B cell (primary cell): ENCODE measurements around the gene RERE. TPM values are rescaled to one million over a fixed set of nuclear protein-coding genes. Genes with fewer than 3 reads are reported as not detected.

ENCODE experiments used
- ATAC-seq: fragments of 200-7000 bp; cut with Tn5 transposase; one replicate; pipeline ENCODE4 v1.10.0; 2021; ENCODE audit warnings: low read depth, mild to moderate bottlenecking, moderate number of reproducible peaks, moderate library complexity
- CTCF ChIA-PET: fragments of 350-600 bp; sonication (Branson Sonifier 250); formaldehyde crosslinking; loops from one replicate; lab custom pipeline; 2021; ENCODE audit warnings: antibody characterized with exemption, inconsistent platforms; lab: Charles Lee
- POLR2A ChIA-PET: fragments of 350-600 bp; sonication (Branson Sonifier 250); formaldehyde crosslinking; loops from one replicate; lab custom pipeline; 2021; ENCODE audit warnings: antibody characterized with exemption; lab: Charles Lee
- DNase-seq: peaks from one replicate; pipeline ENCODE4 v3.0.0; 2013
- H2AFZ ChIP-seq: 2 replicates; pipeline ENCODE4 v1.6.1; 2012; ENCODE audit warnings: mild to moderate bottlenecking, low read depth, low read length; ENCODE audit not compliant: insufficient read depth, poor library complexity, severe bottlenecking
- H3K27ac ChIP-seq, 2 donors: 1 replicate in 1 of 2; 2 replicates in 1 of 2; pipeline ENCODE4 v1.5.1; 2012 to 2013; ENCODE audit warnings: low read length in 2 of 2, mild to moderate bottlenecking in 2 of 2, moderate library complexity in 1 of 2
- H3K27me3 ChIP-seq, 4 experiments: fragments of 200-600 bp in 1 of 4; sonication (generic) in 1 of 4; replicated peaks in 1 of 4; 1 replicate in 2 of 4; 2 replicates in 2 of 4; pipeline versions ENCODE4 v1.6.1 to v1.7.0; 2013 to 2016; ENCODE audit warnings: low read length in 3 of 4, mild to moderate bottlenecking in 2 of 4, mixed read lengths in 1 of 4, moderate library complexity in 1 of 4; ENCODE audit not compliant: insufficient read depth in 4 of 4, control insufficient read depth in 3 of 4; ENCODE audit errors: control extremely low read depth in 1 of 4
- H3K36me3 ChIP-seq, 2 experiments: replicated peaks in 1 of 2; 1 replicate in 1 of 2; 2 replicates in 1 of 2; pipeline versions ENCODE4 v1.6.1 to v1.7.1; 2013; ENCODE audit warnings: low read length in 1 of 2; ENCODE audit not compliant: insufficient read depth in 2 of 2, control insufficient read depth in 1 of 2; ENCODE audit errors: control extremely low read depth in 1 of 2, extremely low read depth in 1 of 2
- H3K4me1 ChIP-seq, 2 donors: fragments of 200-600 bp in 1 of 2; sonication (generic) in 1 of 2; 1 replicate in 1 of 2; 2 replicates in 1 of 2; pipeline versions ENCODE4 v1.5.1 to v1.6.1; 2013 to 2017; ENCODE audit warnings: low read length in 2 of 2; ENCODE audit not compliant: control insufficient read depth in 2 of 2, insufficient read depth in 2 of 2
- H3K4me2 ChIP-seq: replicated peaks from 2 replicates; pipeline ENCODE3; 2012; ENCODE audit warnings: mild to moderate bottlenecking, low read depth, low read length; ENCODE audit not compliant: poor library complexity, severe bottlenecking
- H3K4me3 ChIP-seq, 5 experiments: fragments of 200-600 bp in 1 of 5; sonication (generic) in 1 of 5; 1 replicate in 3 of 5; 2 replicates in 2 of 5; pipeline versions ENCODE4 v1.5.1 to v1.7.0; 2011 to 2016; ENCODE audit warnings: low read length in 4 of 5, mild to moderate bottlenecking in 4 of 5, low read depth in 2 of 5, control low read depth in 1 of 5, moderate library complexity in 1 of 5; ENCODE audit not compliant: insufficient read depth in 1 of 5; ENCODE audit errors: control extremely low read depth in 1 of 5, extremely low read depth in 1 of 5
- H3K79me2 ChIP-seq: fragments of 200-600 bp; sonication (generic); one replicate; pipeline ENCODE4 v1.6.0; 2016; ENCODE audit warnings: low read length; ENCODE audit not compliant: control insufficient read depth, insufficient read depth
- H3K9ac ChIP-seq: fragments of 200-600 bp; sonication (generic); 2 replicates; pipeline ENCODE4 v1.6.1; 2017; ENCODE audit warnings: mild to moderate bottlenecking, low read length, moderate library complexity
- H3K9me3 ChIP-seq, 3 donors: one replicate each; pipeline versions ENCODE4 v1.6.1 to v1.7.1; 2013; ENCODE audit warnings: low read length in 2 of 3; ENCODE audit not compliant: control insufficient read depth in 2 of 3, insufficient read depth in 1 of 3; ENCODE audit errors: control extremely low read depth in 1 of 3
- H4K20me1 ChIP-seq: 2 replicates; pipeline ENCODE4 v1.6.0; 2012; ENCODE audit warnings: mild to moderate bottlenecking, low read length; ENCODE audit not compliant: insufficient read depth, control insufficient read depth, poor library complexity, severe bottlenecking
- H3K27ac Mint-ChIP-seq: one replicate; pipeline ENCODE4 v1.8.0; 2021; ENCODE audit warnings: mixed read lengths
- H3K27me3 Mint-ChIP-seq: one replicate; pipeline ENCODE4 v1.8.0; 2021; ENCODE audit warnings: mixed read lengths
- H3K4me1 Mint-ChIP-seq: one replicate; pipeline ENCODE4 v1.8.0; 2021; ENCODE audit warnings: mixed read lengths
- H3K4me3 Mint-ChIP-seq: one replicate; pipeline ENCODE4 v1.8.0; 2021; ENCODE audit warnings: mixed read lengths
- H3K9me3 Mint-ChIP-seq: one replicate; pipeline ENCODE4 v1.8.0; 2022; ENCODE audit warnings: mixed read lengths; ENCODE audit not compliant: insufficient read depth
- EZH2 ChIP-seq: IDR thresholded peaks from 2 replicates; pipeline ENCODE4 v1.6.1; 2012; ENCODE audit warnings: borderline replicate concordance, low read depth, mild to moderate bottlenecking, moderate library complexity, low read length; ENCODE audit not compliant: insufficient read depth, poor library complexity, severe bottlenecking
- WGBS: methylation state at CpG from one replicate; pipeline ENCODE4 v1.1.5; 2013; ENCODE audit warnings: missing lambda C conversion rate; ENCODE audit not compliant: insufficient coverage; 5-methylcytosine and 5-hydroxymethylcytosine counted together
- intact Hi-C: fragments of 100-400 bp; cut with micrococcal nuclease; formaldehyde crosslinking; loops from one replicate; pipeline ENCODE4 v1.10.0; 2022
- polyA plus RNA-seq: library from polyadenylated mRNA; depleted of rRNA; stranded (reverse); fragments of >200 nt; gene quantifications from 2 replicates; pipeline ENCODE4 v1.2.3, GENCODE V29; 2012
- total RNA-seq, 2 donors: library from RNA; stranded (reverse); fragments of 120-200 nt in 1 of 2; gene quantifications; 1 replicate in 1 of 2; 2 replicates in 1 of 2; pipeline versions ENCODE4 v1.2.3 to v1.2.4, GENCODE V29; 2013 to 2022
- TF ChIP-seq, protein P1 (sequence below): fragments of 200-600 bp; IDR thresholded peaks from one replicate; pipeline ENCODE4 v1.8.0; 2022; ENCODE audit warnings: antibody characterized with exemption, mild to moderate bottlenecking

RERE gene
- total and polyA plus RNA-seq, 2 donors (not counting 1 experiment from before 2014, with no cell fraction given): 27.3 to 132 TPM

DNA sequence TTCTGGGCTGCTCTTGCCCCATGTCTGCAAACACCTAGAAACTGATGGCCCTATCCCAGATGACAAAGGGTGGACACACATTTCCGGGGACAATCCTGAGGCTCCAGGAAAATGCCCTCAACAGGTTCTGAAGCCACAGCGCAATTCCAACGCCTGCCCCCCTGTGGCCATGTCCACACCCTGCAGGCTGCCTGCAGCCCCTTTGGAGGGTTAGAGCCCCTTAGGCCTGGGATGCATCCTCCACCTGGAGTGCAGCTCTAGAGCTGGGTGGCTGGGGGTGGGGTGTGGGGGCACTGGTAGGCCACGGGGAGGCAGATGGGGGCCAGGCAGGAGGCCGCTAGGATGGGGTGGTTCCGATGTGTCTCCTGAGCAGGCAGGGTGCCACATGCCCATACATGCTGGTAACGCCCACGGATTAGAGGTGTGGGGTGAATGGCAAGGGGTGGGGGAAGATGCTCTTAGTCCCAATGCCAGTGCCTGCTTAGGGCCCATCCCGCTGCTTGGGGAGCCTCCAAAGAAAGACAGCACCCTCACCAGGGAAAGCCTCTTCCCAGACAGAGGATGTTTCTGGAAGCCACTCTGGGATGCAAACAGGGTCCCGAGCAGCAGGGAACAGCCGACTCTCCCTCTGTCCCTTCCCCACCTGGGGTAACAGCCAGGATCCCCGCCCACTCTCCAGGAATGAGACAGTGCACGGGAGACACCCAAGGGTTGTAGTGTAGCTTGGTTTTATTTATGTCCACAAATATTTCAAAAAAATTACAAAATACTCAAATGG, 465.6 kb downstream of the RERE start:
- ChIA-PET POLR2A (interaction anchor here (0.6 kb wide), 1 partner anchor 45 kb away, joined by 3 read pairs; no protein-coding TSS in a partner anchor), CTCF (interaction anchor here (0.9 to 8.5 kb wide), 8 partner anchors 15 to 369 kb away, joined by 3 to 182 read pairs (median 7); no protein-coding TSS in a partner anchor)
- Mint-ChIP-seq H3K27ac (no peak overlapping the region), H3K4me3 (no peak overlapping the region), H3K9me3 (no peaks in the 10 kb centered on the region), H3K27me3 (peaks cover 3% of the 10 kb centered on the region), H3K4me1 (peaks cover 4% of the 10 kb centered on the region)
- Histone ChIP-seq H3K27me3 (peaks cover 0 to 3% (median 0%) of the 10 kb centered on the region in 4 experiments), H3K4me1 (peaks cover 3% of the 10 kb centered on the region in 2 donors), H3K4me3 (no peak overlapping the region), H3K4me2 (no peak overlapping the region), H3K9ac (no peak overlapping the region), H3K9me3 (no peaks in the 10 kb centered on the region), H3K27ac (no peak overlapping the region), H2AFZ (no peak overlapping the region), H3K36me3 (peaks cover 0 to 42% of the 10 kb centered on the region in 2 experiments), H4K20me1 (peaks cover 21% of the 10 kb centered on the region), H3K79me2 (no peaks in the 10 kb centered on the region)
- 85% methylated on average over 6 of the region's 13 CpGs for WGBS
- no peak for TF ChIP-seq EZH2
- TF ChIP-seq, protein P1, sequence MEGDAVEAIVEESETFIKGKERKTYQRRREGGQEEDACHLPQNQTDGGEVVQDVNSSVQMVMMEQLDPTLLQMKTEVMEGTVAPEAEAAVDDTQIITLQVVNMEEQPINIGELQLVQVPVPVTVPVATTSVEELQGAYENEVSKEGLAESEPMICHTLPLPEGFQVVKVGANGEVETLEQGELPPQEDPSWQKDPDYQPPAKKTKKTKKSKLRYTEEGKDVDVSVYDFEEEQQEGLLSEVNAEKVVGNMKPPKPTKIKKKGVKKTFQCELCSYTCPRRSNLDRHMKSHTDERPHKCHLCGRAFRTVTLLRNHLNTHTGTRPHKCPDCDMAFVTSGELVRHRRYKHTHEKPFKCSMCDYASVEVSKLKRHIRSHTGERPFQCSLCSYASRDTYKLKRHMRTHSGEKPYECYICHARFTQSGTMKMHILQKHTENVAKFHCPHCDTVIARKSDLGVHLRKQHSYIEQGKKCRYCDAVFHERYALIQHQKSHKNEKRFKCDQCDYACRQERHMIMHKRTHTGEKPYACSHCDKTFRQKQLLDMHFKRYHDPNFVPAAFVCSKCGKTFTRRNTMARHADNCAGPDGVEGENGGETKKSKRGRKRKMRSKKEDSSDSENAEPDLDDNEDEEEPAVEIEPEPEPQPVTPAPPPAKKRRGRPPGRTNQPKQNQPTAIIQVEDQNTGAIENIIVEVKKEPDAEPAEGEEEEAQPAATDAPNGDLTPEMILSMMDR: peak; percentile 57
- intact Hi-C loops: no loop called here
- ATAC-seq (no peak), DNase-seq (no peak)
